NCI-H526 (cell line): ENCODE measurements around the gene OR4D10.
"Not testable (repeated sequence)": the region's sequence is repeated elsewhere in the genome, so short reads cannot be mapped to it uniquely, and the experiment has no call there.

Experiments
- DNase-seq, 2 experiments: peaks; one replicate each; lab custom pipeline; 2025; lab: John Stamatoyannopoulos, UW

OR4D10 gene

DNA sequence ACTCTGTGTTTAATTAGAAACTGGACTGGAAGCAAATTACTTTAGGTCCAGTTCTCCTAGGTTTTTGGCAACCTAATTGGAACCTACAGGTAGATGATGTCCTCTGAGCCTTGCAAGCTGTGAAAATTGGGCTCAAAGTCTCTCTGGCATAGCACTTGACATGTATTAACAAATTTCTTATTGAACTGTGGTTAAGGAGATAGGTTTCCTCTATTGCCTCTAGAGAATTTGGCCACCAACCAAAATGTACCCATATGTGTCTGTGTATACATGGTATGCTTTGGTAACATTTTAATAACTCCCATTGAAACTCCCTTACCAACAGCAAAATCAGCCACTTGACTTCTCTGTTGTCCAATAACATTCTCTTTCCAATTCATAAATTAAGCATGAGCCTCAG, at the start of gene OR4D10:
OR4D10 (plus strand) TSS at position 301 of the 400 bp plus-strand sequence. CDS start 4,115 bp downstream, outside the sequence.
- no peak for DNase-seq

DNA sequence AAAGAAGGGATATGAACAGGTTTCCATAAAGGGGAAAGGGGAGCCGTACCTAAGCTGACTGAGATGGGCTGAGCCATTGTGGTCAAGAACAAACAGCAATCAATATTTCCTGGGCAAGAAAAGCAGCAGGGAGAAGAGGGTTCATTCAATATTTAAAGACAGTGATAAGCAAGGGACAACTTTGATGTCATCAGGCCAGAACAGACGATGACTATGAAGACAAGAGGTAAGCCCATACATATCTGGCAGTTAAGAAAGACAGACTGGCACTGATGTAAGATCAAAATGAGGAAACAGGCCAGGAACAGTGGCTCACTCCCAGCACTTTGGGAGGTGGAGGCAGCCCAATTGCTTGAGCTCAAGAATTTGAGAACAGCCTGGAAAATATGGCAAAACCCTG, 49.3 kb upstream of the OR4D10 start:
- no peak for DNase-seq

DNA sequence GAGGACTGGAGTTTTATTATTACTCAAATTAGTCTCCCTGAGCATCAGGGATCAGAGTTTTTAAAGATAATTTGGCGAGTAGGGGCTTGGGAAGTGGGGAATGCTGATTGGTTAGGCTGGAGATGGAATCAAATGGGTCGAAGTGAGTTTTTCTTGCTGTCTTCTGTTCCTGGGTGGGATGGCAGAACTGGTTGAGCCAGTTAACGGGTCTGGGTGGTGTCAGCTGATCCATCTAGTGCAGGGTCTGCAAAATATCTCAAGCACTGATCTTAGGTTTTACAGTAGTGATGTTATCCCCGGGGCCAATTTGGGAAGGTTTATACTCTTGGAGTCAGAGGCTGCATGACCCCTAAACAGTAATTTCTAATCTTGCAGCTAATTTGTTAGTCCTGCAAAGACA, 48.0 kb upstream of the OR4D10 start:
- DNase-seq = no peak

DNA sequence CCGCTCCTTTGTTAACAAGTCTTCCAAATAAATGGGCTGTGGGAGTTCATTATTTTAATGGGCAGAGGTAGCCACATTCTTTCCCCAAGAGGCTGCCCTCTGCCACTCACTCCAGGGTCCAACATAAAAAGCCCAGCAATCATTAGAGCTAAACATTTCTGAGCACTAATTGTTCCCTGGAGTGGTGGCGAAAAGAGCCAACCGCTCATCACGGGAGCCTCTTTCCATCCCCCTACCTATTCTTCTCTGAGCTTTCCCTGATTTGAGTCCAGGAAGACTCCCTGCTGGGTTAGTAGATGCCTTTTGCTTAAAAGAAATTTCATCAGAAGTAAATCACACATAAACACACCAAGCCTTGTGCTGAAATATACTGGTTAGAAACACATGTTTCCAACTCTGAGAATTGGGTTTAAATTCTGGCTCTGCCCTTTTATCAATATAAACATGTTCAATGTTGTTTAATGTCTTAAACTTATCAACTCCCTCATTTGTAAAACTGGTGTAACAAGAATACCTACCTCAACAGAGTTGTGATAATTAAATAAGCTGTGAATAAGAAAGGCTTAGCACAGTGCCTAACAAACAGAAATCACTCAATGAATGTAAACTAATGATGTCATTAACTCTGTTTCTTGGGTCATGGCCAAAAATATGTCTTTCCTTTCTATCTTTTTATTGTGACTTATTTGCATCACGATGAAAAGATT, 46.6 kb upstream of the OR4D10 start, which contains the start of gene OR5A2:
OR5A2 (minus strand) TSS at position 53 of the 707 bp plus-strand sequence. CDS start 3,460 bp downstream, outside the sequence.
- no peak for DNase-seq

DNA sequence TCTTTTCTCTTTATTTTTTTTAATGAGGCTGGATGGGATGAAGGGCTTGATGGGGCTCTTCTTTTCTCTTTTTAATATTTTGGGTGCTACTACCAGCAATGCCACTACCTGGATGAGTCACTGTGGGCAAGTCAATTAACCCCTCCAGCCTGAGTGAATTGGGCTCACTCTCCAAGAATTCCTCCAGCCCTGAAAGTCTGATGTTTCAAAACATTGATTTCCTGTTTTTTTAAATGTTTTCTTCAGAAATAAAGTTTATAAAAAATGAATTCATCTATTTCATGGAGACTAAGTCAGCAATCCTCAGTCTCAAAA, 46.1 kb upstream of the OR4D10 start:
- DNase-seq = no peak

DNA sequence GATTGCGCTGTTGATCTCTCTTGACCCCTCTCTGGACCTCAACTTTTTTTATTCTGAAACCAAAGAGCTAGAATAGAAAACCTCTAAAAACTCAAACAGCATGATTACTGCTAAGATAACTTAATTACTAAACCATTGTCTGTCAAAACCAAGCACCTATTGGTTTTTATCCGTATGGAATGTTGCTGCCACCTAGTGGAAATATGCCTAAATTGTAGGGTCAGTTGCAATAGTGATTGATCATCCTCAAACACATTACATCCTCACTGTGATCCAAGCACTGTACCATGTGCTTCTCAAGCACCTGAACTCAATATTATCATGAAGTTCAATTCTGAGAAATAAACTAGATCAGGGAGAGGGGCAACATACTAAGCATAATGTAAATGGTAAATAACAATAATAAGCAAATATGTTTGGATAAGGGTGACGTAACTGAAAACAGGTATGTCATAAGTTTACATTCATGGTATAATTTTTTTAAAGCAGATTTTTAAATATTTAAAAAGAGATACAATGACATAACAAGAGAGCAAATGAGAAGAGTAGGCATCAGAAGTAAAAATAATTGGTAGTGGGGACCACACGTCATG, 43.1 kb upstream of the OR4D10 start:
- DNase-seq = peak; percentile 10 to 70

DNA sequence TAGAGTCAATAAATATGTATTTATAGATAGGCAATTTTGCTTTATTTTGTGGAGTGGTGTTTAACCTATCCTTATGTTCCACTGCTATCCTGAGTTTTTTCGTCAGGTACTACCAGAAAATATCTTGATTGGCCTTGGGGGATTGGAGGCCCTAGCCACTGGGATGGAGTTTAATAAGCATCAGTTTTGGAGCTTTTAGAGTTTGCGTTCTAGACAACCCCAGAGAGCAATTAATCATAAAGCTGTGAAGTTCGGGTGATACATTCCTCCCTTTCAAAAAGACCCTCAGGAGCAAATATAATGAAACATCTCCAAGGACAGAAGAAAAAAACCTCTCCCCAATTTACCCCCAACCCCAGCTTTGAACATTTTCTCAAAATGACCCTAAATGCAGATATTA, 36.9 kb upstream of the OR4D10 start, which contains the start of gene OR5A1:
OR5A1 (plus strand) TSS at position 301 of the 400 bp plus-strand sequence. CDS start 6,700 bp downstream, outside the sequence.
- DNase-seq = no peak

DNA sequence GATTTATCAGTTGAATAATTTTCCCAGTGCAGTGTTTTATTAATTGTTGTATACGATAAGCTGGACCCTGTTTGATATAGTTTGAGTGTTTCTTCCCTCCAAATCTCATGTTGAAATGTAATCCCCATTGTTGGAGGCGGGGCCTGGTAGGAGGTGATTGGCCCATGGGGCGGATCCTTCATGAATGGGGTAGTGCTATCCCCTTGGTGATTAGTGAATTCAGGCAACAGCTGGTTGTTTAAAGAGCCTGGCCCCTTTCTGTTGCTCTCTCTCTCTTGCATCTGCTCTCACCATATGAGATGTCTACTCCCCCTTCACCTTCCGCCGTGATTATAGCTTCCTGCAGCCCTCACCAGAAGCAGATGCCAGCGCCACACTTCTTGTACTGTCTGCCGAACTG, 35.3 kb upstream of the OR4D10 start:
- no peak for DNase-seq

DNA sequence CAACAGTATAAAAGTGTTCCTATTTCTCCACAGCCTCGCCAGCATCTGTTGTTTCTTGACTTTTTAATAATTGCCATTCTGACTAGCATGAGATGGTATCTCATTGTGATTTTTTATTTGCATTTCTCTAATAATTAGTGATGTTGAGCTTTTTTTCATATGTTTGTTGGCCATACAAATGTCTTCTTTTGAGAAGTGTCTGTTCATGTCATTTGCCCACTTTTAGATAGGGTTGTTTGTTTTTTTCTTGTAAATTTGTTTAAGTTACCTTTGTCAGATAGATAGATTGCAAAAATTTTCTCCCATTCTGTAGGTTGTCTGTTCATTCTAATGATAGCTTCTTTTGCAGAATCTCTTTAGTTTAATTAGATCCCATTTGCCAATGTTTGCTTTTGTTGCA, 27.5 kb upstream of the OR4D10 start:
- DNase-seq = not testable (repeated sequence)

DNA sequence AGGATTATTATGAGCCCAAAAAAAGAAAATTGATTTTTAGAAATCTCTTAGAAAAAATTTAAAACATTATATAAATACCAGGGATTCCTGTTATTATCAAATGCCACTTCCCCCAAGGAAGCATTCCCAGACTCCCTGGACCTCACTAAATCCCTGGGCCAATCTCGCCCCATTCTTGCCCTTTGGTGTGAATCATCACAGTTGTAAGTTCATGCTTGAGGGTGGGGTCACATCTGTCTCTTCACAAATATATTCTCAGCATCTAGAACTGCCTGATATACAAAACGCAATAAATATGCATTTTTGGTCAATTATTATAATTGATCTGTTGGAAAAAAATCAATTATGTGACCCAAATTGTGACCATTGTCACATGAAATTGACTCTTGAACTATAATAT, 24.6 kb upstream of the OR4D10 start:
- DNase-seq = no peak

DNA sequence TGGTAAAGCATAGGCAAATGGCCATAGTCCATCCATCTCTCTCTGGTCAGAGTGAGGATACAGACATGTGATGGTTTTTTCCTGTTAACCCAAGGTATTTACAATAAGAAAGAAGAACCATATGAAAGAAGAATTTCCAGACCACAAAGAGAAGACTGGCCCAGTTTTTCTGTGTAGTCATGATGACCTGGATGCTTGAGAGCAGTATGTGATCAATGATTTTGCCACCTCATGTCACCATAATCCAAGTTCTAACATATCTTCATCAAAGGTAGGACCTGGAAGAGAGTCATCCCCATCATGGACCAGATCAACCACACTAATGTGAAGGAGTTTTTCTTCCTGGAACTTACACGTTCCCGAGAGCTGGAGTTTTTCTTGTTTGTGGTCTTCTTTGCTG, 16.5 kb upstream of the OR4D10 start, which contains the start of gene OR4D6:
OR4D6 (plus strand) TSS at position 301 of the 400 bp plus-strand sequence; CDS start at position 301, 0 bp downstream.
- DNase-seq = no peak

DNA sequence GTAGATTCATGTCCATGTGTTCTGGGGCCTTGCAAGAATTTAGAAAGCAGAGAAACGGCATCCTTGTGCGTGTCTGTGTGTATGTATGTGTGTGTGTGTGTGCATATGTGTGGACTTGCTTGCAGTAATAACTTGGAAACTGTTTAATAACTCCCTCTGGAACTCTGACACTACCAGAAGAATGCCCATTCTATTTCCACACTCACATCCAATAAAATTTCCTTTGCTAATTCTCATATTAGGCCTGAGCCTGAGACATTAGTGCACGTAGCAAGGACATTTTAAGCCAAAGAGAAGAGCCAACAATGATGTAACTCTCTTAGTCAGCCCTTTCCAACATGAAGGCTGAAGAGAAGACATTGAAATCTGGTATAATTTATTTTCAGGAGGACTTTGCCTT, 13.2 kb upstream of the OR4D10 start:
- DNase-seq = no peak

DNA sequence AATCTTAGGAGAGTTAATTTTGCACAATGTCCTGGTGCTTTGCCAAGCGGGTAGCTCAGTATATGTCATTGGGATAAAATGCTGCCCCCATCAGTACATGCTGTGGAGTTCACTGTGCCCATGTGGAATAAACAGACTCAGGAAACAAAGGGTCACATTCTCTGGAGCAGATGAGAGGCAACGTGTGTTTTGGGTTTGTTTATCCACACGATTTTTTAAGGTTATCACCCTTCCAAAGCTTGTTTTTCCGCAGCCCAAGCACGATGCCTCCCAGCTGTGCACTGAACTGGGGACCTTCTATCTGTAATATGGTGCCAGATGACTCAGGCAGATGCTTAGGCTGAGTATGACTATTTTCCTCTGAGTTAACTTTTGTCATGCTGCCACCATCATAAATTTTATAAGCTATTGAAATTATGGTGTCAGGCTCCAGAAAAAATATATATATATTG, 9.9 kb upstream of the OR4D10 start:
- DNase-seq = no peak

DNA sequence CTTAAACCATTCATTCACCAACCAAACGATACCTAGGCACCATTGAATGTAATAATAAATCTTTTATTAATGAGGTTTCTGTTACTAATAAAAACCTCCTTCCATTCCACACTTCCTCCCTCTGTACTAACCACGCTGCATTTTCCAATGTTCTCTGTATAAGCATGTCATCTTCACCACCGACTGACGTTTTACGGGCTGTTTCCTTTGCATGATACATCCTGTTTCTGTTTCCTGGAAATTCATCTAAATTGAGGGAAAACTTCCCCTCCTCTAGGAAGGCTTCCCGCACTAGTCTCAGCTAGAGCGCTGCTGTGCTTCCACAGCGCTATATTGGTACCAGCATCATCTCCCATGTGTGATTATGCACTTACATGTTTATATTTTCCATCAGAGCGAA, 2.1 kb downstream of the OR4D10 start:
- no peak for DNase-seq

DNA sequence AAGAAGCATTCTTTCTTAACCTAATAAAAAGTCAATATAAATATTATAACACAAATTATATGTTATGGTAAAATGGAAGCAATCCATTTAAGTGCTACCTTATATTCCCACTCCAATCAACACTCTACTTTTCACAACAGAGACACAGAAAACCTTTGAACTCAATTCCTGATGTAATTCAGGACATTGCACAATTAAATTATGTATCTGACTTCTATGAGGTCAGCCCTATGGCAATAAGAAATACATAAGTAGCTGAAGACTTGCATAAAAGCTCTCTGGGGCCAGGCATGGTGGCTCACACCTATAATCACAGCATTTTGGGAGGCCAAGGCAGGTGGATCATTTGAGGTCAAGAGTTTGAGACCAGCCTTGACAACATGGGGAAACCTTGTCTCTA, 6.8 kb downstream of the OR4D10 start:
- no peak for DNase-seq

DNA sequence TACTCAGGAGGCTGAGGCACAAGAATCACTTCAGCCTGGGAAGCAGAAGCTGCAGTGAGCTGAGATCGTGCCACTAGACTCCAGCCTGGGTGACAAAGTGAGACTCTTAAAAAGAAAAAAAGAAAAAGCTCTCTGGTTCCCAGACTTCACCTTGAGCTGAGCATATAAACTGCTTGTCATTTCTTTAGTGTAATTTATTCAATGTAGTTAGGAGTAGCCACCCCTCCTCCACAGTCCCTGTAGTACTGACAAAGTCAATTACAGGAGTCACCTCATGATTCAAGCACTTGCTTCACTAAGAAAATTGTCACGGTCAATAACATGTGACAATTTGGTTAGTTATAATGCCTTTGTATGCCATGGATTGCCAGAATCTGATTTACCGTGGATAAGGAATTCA, 7.2 kb downstream of the OR4D10 start:
- no peak for DNase-seq

DNA sequence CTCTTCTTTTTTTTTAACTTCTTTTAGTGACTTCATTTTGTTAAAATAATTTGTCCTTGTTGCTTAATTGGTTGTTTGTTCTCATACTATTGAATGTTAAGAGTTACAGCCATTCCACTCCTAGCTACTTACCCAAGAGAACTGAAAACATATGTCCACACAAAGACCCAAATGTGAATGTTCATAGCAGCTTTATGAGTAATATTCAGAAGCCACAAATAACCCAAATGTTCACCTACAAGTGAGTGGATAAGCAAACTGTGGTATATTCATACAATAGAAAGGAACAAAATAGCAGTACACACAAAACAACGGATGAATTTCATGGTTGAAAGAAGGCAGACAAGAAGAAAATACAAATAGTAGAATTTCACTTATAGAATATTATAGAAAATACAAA, 28.8 kb downstream of the OR4D10 start:
- DNase-seq = no peak

DNA sequence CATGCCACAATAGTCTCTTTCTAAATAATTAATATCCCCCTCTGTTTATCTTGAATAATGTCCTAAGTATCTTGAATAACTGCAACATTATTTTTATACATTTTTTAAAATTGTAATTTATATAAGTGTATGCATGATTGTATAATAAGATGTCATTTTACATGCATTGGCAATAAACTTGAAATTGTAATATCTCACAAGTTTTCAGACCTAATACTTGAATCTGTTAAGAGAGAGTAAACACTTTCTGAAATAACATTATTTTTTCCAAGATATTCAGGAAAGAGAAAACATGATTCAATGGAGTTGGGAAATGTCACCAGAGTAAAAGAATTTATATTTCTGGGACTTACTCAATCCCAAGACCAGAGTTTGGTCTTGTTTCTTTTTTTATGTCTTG, 30.2 kb downstream of the OR4D10 start, which contains the start of gene OR4D11:
OR4D11 (plus strand) TSS at position 301 of the 400 bp plus-strand sequence; CDS start at position 301, 0 bp downstream.
- no peak for DNase-seq

DNA sequence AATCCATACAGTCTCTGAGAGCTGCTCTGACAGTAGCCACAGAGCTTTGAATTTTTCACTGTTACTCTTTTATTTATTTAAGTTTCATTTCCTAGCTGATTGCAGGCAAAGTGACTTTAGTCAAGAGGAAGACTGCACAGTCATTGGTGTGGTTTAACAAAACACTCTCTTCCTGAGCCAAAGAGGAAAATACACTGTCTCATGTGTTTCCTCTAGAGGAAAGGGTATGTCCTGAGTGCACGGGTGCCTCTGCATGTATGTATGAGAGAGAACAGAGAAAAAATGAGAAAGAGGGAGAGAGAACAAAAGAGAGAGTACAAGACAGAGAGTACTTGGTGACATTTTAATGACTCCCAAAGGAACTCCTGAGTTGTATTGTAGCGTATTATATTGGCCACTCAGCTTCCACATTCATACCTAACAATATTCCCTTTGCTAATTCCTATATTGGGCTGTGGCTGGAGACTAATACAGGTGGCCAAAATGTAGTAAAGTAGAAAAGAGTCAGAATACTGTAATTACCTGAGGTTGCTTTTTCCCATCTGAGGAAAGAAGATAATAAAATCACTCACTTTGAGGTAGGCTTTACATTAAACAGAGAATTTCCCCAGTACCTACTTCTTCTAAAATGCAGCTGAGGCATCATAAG, 38.0 kb downstream of the OR4D10 start, which contains the start of gene OR4D9:
OR4D9 (plus strand) TSS at position 599 of the 649 bp plus-strand sequence. CDS start 3,374 bp downstream, outside the sequence.
- DNase-seq = no peak

DNA sequence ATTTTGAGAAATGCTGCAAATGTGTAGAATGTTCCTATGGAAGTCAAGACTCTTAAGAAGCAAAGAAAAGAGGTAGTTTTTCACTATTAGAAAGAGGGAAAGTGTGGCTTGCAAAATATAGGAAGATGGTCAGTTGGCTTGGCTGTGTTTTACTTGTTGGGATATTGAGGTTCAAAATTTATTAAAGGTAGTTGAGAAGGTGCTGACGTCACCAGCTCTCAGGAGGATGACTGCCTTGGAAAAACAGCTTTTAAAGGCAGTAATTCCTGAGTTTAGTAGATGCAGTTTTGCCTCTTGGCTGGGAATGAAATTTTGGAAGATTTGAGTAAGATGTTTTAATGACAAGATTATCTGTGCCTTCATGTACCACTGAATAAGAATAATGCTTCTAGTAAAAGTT, 38.6 kb downstream of the OR4D10 start:
- DNase-seq = no peak

DNA sequence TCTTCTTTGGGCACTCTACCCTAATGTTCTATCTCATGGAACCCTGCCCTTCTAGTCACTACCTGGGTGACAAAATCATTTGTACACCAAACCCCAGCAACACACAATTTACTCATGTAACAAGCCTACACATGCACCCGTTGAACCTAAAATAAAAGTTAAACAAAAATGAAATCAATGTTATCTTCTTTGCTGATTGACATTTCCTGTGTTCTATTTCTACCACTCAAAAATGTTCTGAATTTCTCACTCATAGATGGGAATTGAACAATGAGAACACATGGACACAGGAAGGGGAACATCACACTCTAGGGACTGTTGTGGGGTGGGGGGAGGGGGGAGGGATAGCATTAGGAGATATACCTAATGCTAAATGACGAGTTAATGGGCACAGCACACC, 47.0 kb downstream of the OR4D10 start:
- DNase-seq = not testable (repeated sequence)

DNA sequence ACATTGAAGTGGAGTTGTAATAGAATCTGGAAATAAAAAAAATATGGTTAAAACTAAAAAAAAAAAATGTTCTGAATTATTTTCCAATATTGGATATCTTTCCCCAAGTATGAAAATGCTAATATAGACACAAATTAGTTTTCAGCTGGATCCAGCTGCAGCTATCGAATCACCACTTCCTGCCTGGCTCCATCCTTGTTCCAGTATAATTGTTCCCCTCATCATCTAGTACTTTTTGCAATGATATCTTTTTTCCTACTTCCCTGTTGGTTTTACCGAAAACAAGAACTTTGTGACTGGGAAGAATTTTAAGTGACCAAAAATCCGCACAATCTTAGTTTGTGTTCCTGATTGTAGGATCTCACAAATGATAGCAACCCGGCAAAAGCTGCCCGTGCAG, 47.6 kb downstream of the OR4D10 start:
- DNase-seq = no peak

DNA sequence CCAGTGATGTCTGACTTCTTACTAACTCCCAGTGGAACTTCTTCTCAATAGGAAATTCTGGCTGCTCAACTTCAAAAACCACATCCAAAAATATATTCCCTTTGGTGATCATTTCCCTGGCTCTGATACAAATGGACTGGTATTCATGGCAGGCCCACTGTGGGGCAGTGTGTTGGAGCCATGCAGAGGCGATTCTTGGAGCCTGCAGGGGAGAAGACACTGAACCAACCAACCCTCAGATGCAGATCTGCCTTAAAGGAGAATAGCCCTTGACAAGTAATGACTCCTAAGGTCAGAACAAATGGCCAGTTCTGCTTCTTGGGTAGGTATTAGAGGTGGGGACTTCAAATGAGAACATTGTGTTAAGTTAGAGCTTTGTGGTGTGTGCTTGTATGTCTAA, 50.4 kb downstream of the OR4D10 start:
- DNase-seq = peak in 1 of 2 experiments; percentile 12
